Osteoblast (primary cell): Measurements from ENCODE around the gene ASB11. TPM values are rescaled to one million over a fixed set of nuclear protein-coding genes. Genes with fewer than 3 reads are reported as not detected.

Source experiments
- DNase-seq: peaks from one replicate; pipeline ENCODE4 v3.0.0; 2011; ENCODE audit warnings: low spot score, mixed read lengths; ENCODE audit not compliant: insufficient read length; ENCODE audit errors: missing footprints
- H2AFZ ChIP-seq: 2 replicates; pipeline ENCODE4 v1.6.0; 2011; ENCODE audit warnings: mild to moderate bottlenecking, low read length
- H3K27ac ChIP-seq: 2 replicates; pipeline ENCODE4 v1.5.1; 2011; ENCODE audit warnings: mild to moderate bottlenecking, low read depth, low read length, moderate library complexity
- H3K27me3 ChIP-seq: 2 replicates; pipeline ENCODE4 v1.6.0; 2012; ENCODE audit warnings: mild to moderate bottlenecking, control low read depth, inconsistent platforms, low read length, moderate library complexity; ENCODE audit not compliant: insufficient read depth
- H3K36me3 ChIP-seq: 2 replicates; pipeline ENCODE4 v1.5.1; 2011; ENCODE audit warnings: mild to moderate bottlenecking, low read length, control low read depth, moderate library complexity; ENCODE audit not compliant: insufficient read depth
- H3K4me1 ChIP-seq: 2 replicates; pipeline ENCODE4 v1.5.1; 2011; ENCODE audit warnings: mild to moderate bottlenecking, low read length, control low read depth, moderate library complexity; ENCODE audit not compliant: insufficient read depth
- H3K4me2 ChIP-seq: 2 replicates; pipeline ENCODE4 v1.6.0; 2011; ENCODE audit warnings: mild to moderate bottlenecking, low read length; ENCODE audit not compliant: insufficient read depth
- H3K4me3 ChIP-seq: fragments of 200-600 bp; sonication (generic); 3 replicates; pipeline ENCODE4 v1.5.1; 2012; ENCODE audit warnings: mild to moderate bottlenecking, low read length, inconsistent platforms; ENCODE audit not compliant: insufficient read depth
- H3K79me2 ChIP-seq: 2 replicates; pipeline ENCODE4 v1.6.0; 2012; ENCODE audit warnings: mild to moderate bottlenecking, low read length, control low read depth, inconsistent platforms; ENCODE audit not compliant: insufficient read depth
- H3K9me3 ChIP-seq: 2 replicates; pipeline ENCODE4 v1.5.1; 2011; ENCODE audit warnings: low read depth, low read length, control low read depth
- H4K20me1 ChIP-seq: 2 replicates; pipeline ENCODE4 v1.6.0; 2012; ENCODE audit warnings: mild to moderate bottlenecking, low read length, control low read depth; ENCODE audit not compliant: insufficient read depth
- CTCF ChIP-seq: IDR thresholded peaks from 2 replicates; pipeline ENCODE4 v1.5.1; 2011; ENCODE audit warnings: mild to moderate bottlenecking, low read depth, low read length, moderate library complexity; ENCODE audit errors: extremely low read depth
- total RNA-seq: library from RNA; depleted of rRNA; stranded (reverse); fragments of >200 nt; gene quantifications from 2 replicates; pipeline ENCODE4 v1.2.3, GENCODE V29; 2012

The ASB11 gene
- total RNA-seq, 1 donor: not detected

- Histone ChIP-seq H3K4me1 (no peaks in the 10 kb centered on the region), H2AFZ (no peak overlapping the region), H3K79me2 (no peaks in the 10 kb centered on the region), H3K9me3 (no peaks in the 10 kb centered on the region), H4K20me1 (no peaks in the 10 kb centered on the region), H3K27me3 (no peaks in the 10 kb centered on the region), H3K36me3 (no peaks in the 10 kb centered on the region), H3K4me2 (no peak overlapping the region), H3K27ac (no peak overlapping the region), H3K4me3 (no peak overlapping the region)
- DNase-seq: no peak
- no peak for TF ChIP-seq CTCF
Observed at GRCh38 chrX:15240414-15240813, 75.0 kb downstream of the ASB11 start.

GRCh38 chrX:15236146-15236545, 79.3 kb downstream of the ASB11 start:
- H4K20me1 ChIP-seq: no peaks in the 10 kb centered on the region
- H3K36me3 ChIP-seq: no peaks in the 10 kb centered on the region
- no peak overlapping the region for H3K4me3 ChIP-seq
- H3K4me2 ChIP-seq: no peak overlapping the region
- H3K79me2 ChIP-seq: no peaks in the 10 kb centered on the region
- TF ChIP-seq CTCF: no peak
- H3K9me3 ChIP-seq: no peaks in the 10 kb centered on the region
- H3K27me3 ChIP-seq: no peaks in the 10 kb centered on the region
- no peak overlapping the region for H2AFZ ChIP-seq
- no peak for DNase-seq
- H3K4me1 ChIP-seq: no peaks in the 10 kb centered on the region
- no peak overlapping the region for H3K27ac ChIP-seq

- Histone ChIP-seq H3K36me3 (no peaks in the 10 kb centered on the region), H3K4me2 (no peak overlapping the region)
- TF ChIP-seq CTCF: no peak
Observed at GRCh38 chrX:15235001-15235400, 80.4 kb downstream of the ASB11 start.

GRCh38 chrX:15233416-15234015, 81.9 kb downstream of the ASB11 start:
- Histone ChIP-seq H4K20me1 (no peaks in the 10 kb centered on the region), H3K79me2 (no peaks in the 10 kb centered on the region), H3K9me3 (no peaks in the 10 kb centered on the region), H3K4me2 (no peak overlapping the region), H2AFZ (no peak overlapping the region), H3K27ac (no peak overlapping the region), H3K27me3 (no peaks in the 10 kb centered on the region), H3K4me1 (no peaks in the 10 kb centered on the region), H3K4me3 (no peak overlapping the region), H3K36me3 (no peaks in the 10 kb centered on the region)
- DNase-seq: no peak
- no peak for TF ChIP-seq CTCF

More at GRCh38 chrX:15235001-15235400, 80.4 kb downstream of the ASB11 start:
- no peak for DNase-seq
- no peaks in the 10 kb centered on the region for H4K20me1 ChIP-seq
- no peak overlapping the region for H2AFZ ChIP-seq
- H3K9me3 ChIP-seq: no peaks in the 10 kb centered on the region
- no peaks in the 10 kb centered on the region for H3K4me1 ChIP-seq
- H3K79me2 ChIP-seq: no peaks in the 10 kb centered on the region
- H3K27me3 ChIP-seq: no peaks in the 10 kb centered on the region
- no peak overlapping the region for H3K4me3 ChIP-seq
- H3K27ac ChIP-seq: no peak overlapping the region

Other genes starting within 250 kb of the ASB11 start
- gene ASB9, start 45.6 kb downstream of the ASB11 start, total RNA-seq: not detected in 2 replicates
- gene PIGA, start 19.9 kb upstream of the ASB11 start, total RNA-seq: 8.5 and 8.7 TPM in 2 replicates
- under 0.01 and 0.36 TPM in 2 replicates for gene VEGFD, start 68.8 kb upstream of the ASB11 start, total RNA-seq
- 15.9 and 16.5 TPM in 2 replicates for gene PIR, start 177.7 kb upstream of the ASB11 start, total RNA-seq
- gene BMX, start 185.2 kb upstream of the ASB11 start, total RNA-seq: not detected in 2 replicates